ENCODE data around the gene PSMB2.

GRCh38 chr1:35561972-35562680 lies 79.2 kb downstream of the PSMB2 start:
- TF ChIP-seq ZBTB8A (tag by site-specific recombination; IDR thresholded peaks at IDR 0.05) = no peak
- no peak for TF ChIP-seq ZNF175 (tag by site-specific recombination; IDR thresholded peaks at IDR 0.05)
- no peak for TF ChIP-seq CTCF (tag by site-specific recombination; IDR thresholded peaks at IDR 0.05)

Measured in HEK293 (cell line).